ENCODE measurements around the gene FGF6. TPM values are rescaled to one million over a fixed set of nuclear protein-coding genes. Genes with fewer than 3 reads are reported as not detected.
"Not testable (repeated sequence)": the region's sequence is repeated elsewhere in the genome, so short reads cannot be mapped to it uniquely, and the experiment has no call there.

Gene FGF6
- total RNA-seq, 1 donor from 2014 or later, result not detected

DNA sequence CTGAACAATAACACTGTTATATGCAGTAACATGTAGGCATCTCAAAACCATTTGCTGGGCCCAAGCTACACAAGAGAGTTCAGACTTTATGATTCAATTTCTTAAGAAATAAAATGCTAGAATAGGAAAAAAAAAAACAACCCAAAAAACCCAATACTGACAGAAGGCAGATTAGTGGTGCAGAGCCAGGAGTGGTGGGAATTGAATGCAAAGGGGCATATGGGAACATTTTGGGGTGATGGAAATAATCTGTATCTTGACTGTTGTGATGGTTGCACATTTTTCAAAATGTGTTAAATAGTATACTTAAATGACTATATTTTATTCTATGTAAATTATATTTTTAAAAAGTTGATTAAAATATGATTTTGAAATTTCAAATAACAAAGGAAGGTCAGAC is 23.4 kb upstream of the FGF6 start:
- Histone ChIP-seq H2AFZ (ENCODE audit: low read depth, low read length) (no peak overlapping the region), H3K4me1 (ENCODE audit: insufficient read depth, low read length) (no peaks in the 10 kb centered on the region), H3K4me3 (ENCODE audit: insufficient read depth, low read depth, low read length) (no peak overlapping the region), H3K27ac (ENCODE audit: low read depth, low read length) (no peak overlapping the region), H4K20me1 (ENCODE audit: insufficient read depth, low read length) (no peaks in the 10 kb centered on the region), H3K9me3 (ENCODE audit: insufficient read depth, low read depth, low read length) (no peaks in the 10 kb centered on the region), H3K27me3 (ENCODE audit: insufficient read depth, low read length) (peaks cover 3% of the 10 kb centered on the region), H3K36me3 (ENCODE audit: insufficient read depth, low read length) (no peaks in the 10 kb centered on the region), H3K9ac (ENCODE audit: low read length) (no peak overlapping the region), H3K4me2 (ENCODE audit: low read length) (no peak overlapping the region), H3K79me2 (ENCODE audit: insufficient read depth, low read length) (no peaks in the 10 kb centered on the region)
- TF ChIP-seq EZH2 (IDR thresholded peaks at IDR 0.05; ENCODE audit: insufficient read depth, low read length), result no peak
- TF ChIP-seq, protein P1, sequence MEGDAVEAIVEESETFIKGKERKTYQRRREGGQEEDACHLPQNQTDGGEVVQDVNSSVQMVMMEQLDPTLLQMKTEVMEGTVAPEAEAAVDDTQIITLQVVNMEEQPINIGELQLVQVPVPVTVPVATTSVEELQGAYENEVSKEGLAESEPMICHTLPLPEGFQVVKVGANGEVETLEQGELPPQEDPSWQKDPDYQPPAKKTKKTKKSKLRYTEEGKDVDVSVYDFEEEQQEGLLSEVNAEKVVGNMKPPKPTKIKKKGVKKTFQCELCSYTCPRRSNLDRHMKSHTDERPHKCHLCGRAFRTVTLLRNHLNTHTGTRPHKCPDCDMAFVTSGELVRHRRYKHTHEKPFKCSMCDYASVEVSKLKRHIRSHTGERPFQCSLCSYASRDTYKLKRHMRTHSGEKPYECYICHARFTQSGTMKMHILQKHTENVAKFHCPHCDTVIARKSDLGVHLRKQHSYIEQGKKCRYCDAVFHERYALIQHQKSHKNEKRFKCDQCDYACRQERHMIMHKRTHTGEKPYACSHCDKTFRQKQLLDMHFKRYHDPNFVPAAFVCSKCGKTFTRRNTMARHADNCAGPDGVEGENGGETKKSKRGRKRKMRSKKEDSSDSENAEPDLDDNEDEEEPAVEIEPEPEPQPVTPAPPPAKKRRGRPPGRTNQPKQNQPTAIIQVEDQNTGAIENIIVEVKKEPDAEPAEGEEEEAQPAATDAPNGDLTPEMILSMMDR (IDR thresholded peaks at IDR 0.05; ENCODE audit: insufficient read depth, low read depth, low read length), result no peak
- DNase-seq (ENCODE audit: low read depth), result no peak
- FAIRE-seq, result no peak
- Mint-ChIP-seq H3K4me1 (ENCODE audit: low read depth, unreplicated experiment) (no peaks in the 10 kb centered on the region), H3K27ac (ENCODE audit: unreplicated experiment) (no peak overlapping the region), H3K27me3 (ENCODE audit: low read depth, unreplicated experiment) (peaks cover 2% of the 10 kb centered on the region), H3K9me3 (ENCODE audit: unreplicated experiment) (no peaks in the 10 kb centered on the region), H3K4me3 (ENCODE audit: unreplicated experiment) (no peak overlapping the region), H3K36me3 (ENCODE audit: low read depth, unreplicated experiment) (no peaks in the 10 kb centered on the region)

- H3K27me3 ChIP-seq (ENCODE audit: insufficient read depth, low read length), result no peaks in the 10 kb centered on the region
- H3K9me3 Mint-ChIP-seq (ENCODE audit: unreplicated experiment), result no peaks in the 10 kb centered on the region
- no peak overlapping the region for H3K9ac ChIP-seq (ENCODE audit: low read length)
- no peaks in the 10 kb centered on the region for H3K9me3 ChIP-seq (ENCODE audit: insufficient read depth, low read depth, low read length)
- no peaks in the 10 kb centered on the region for H4K20me1 ChIP-seq (ENCODE audit: insufficient read depth, low read length)
- no peaks in the 10 kb centered on the region for H3K4me1 Mint-ChIP-seq (ENCODE audit: low read depth, unreplicated experiment)
- DNase-seq (ENCODE audit: low read depth) (no peak), FAIRE-seq (no peak)
- H3K27ac ChIP-seq (ENCODE audit: low read depth, low read length), result no peak overlapping the region
- no peaks in the 10 kb centered on the region for H3K27me3 Mint-ChIP-seq (ENCODE audit: low read depth, unreplicated experiment)
- no peak overlapping the region for H3K4me3 Mint-ChIP-seq (ENCODE audit: unreplicated experiment)
- H3K27ac Mint-ChIP-seq (ENCODE audit: unreplicated experiment), result no peak overlapping the region
- no peaks in the 10 kb centered on the region for H3K36me3 Mint-ChIP-seq (ENCODE audit: low read depth, unreplicated experiment)
- H3K4me2 ChIP-seq (ENCODE audit: low read length), result no peak overlapping the region
- no peaks in the 10 kb centered on the region for H3K79me2 ChIP-seq (ENCODE audit: insufficient read depth, low read length)
- no peaks in the 10 kb centered on the region for H3K36me3 ChIP-seq (ENCODE audit: insufficient read depth, low read length)
- TF ChIP-seq EZH2 (IDR thresholded peaks at IDR 0.05; ENCODE audit: insufficient read depth, low read length), result no peak
- TF ChIP-seq, protein P1 (IDR thresholded peaks at IDR 0.05; ENCODE audit: insufficient read depth, low read depth, low read length), result no peak
- no peak overlapping the region for H2AFZ ChIP-seq (ENCODE audit: low read depth, low read length)
- H3K4me1 ChIP-seq (ENCODE audit: insufficient read depth, low read length), result no peaks in the 10 kb centered on the region
- no peak overlapping the region for H3K4me3 ChIP-seq (ENCODE audit: insufficient read depth, low read depth, low read length)
These were observed 15.1 kb upstream of the FGF6 start for GRCh38 chr12:4460761-4461160.

GRCh38 chr12:4455849-4456248 is 10.2 kb upstream of the FGF6 start:
- H3K4me1 ChIP-seq (ENCODE audit: insufficient read depth, low read length); FAIRE-seq; H3K9ac ChIP-seq (ENCODE audit: low read length); DNase-seq (ENCODE audit: low read depth); H3K4me3 ChIP-seq (ENCODE audit: insufficient read depth, low read depth, low read length); H4K20me1 ChIP-seq (ENCODE audit: insufficient read depth, low read length); H3K36me3 Mint-ChIP-seq (ENCODE audit: low read depth, unreplicated experiment); H3K36me3 ChIP-seq (ENCODE audit: insufficient read depth, low read length); H3K27ac Mint-ChIP-seq (ENCODE audit: unreplicated experiment); H3K4me2 ChIP-seq (ENCODE audit: low read length); H3K9me3 ChIP-seq (ENCODE audit: insufficient read depth, low read depth, low read length); H3K79me2 ChIP-seq (ENCODE audit: insufficient read depth, low read length); H2AFZ ChIP-seq (ENCODE audit: low read depth, low read length); H3K4me1 Mint-ChIP-seq (ENCODE audit: low read depth, unreplicated experiment); H3K4me3 Mint-ChIP-seq (ENCODE audit: unreplicated experiment); H3K27ac ChIP-seq (ENCODE audit: low read depth, low read length); H3K27me3 Mint-ChIP-seq (ENCODE audit: low read depth, unreplicated experiment); H3K27me3 ChIP-seq (ENCODE audit: insufficient read depth, low read length): not testable (repeated sequence)
- H3K9me3 Mint-ChIP-seq (ENCODE audit: unreplicated experiment), result peaks cover 10% of the 10 kb centered on the region
